Neural progenitor cell (in vitro differentiated cells): Measurements from ENCODE around the gene FADS2. TPM values are rescaled to one million over a fixed set of nuclear protein-coding genes. Genes with fewer than 3 reads are reported as not detected.

Experiments
- DNase-seq: peaks from one replicate; pipeline ENCODE4 v3.0.0-alpha.2; 2016; ENCODE audit warnings: low spot score
- H2AFZ ChIP-seq: fragments of 200-600 bp; sonication (generic); replicated peaks from 2 replicates; pipeline ENCODE4 v1.6.1; 2016; ENCODE audit warnings: antibody characterized with exemption
- H3F3A ChIP-seq: fragments of 200-600 bp; sonication (generic); 2 replicates; pipeline ENCODE4 v1.6.1; 2016; ENCODE audit warnings: antibody characterized with exemption, low read depth
- H3K27ac ChIP-seq: fragments of 200-600 bp; sonication (generic); 2 replicates; pipeline ENCODE4 v1.5.1; 2016; ENCODE audit warnings: mild to moderate bottlenecking
- H3K27me3 ChIP-seq: fragments of 200-600 bp; sonication (generic); 2 replicates; pipeline ENCODE4 v1.6.1; 2016; ENCODE audit warnings: mild to moderate bottlenecking, moderate library complexity
- H3K36me3 ChIP-seq: fragments of 200-600 bp; sonication (generic); 2 replicates; pipeline ENCODE4 v1.5.1; 2016
- H3K4me1 ChIP-seq: fragments of 200-600 bp; sonication (generic); 2 replicates; pipeline ENCODE4 v1.6.1; 2016; ENCODE audit warnings: mixed run types
- H3K4me2 ChIP-seq: fragments of 200-600 bp; sonication (generic); 2 replicates; pipeline ENCODE4 v1.6.1; 2016
- H3K4me3 ChIP-seq: fragments of 200-600 bp; sonication (generic); 2 replicates; pipeline ENCODE4 v1.5.1; 2016
- H3K79me2 ChIP-seq: fragments of 200-600 bp; sonication (generic); 2 replicates; pipeline ENCODE4 v1.6.1; 2016; ENCODE audit warnings: low read depth
- H3K9ac ChIP-seq: fragments of 200-600 bp; sonication (generic); 2 replicates; pipeline ENCODE4 v1.6.1; 2016
- H3K9me3 ChIP-seq: fragments of 200-600 bp; sonication (generic); 2 replicates; pipeline ENCODE4 v1.5.1; 2016; ENCODE audit warnings: low read depth
- H4K20me1 ChIP-seq: fragments of 200-600 bp; sonication (generic); 2 replicates; pipeline ENCODE4 v1.6.1; 2016; ENCODE audit warnings: low read depth
- H3K27ac Mint-ChIP-seq: 3 replicates; pipeline ENCODE4 v1.8.0; 2021; ENCODE audit warnings: mixed read lengths
- H3K27me3 Mint-ChIP-seq: 2 replicates; pipeline ENCODE4 v1.8.0; 2022; ENCODE audit warnings: low read depth, mild to moderate bottlenecking, inconsistent platforms, moderate library complexity, mixed read lengths; ENCODE audit not compliant: insufficient read depth
- H3K36me3 Mint-ChIP-seq: 3 replicates; pipeline ENCODE4 v1.8.0; 2021; ENCODE audit warnings: mixed read lengths
- H3K4me1 Mint-ChIP-seq: 3 replicates; pipeline ENCODE4 v1.8.0; 2021; ENCODE audit warnings: mixed read lengths
- H3K4me3 Mint-ChIP-seq: 3 replicates; pipeline ENCODE4 v1.8.0; 2021; ENCODE audit warnings: mild to moderate bottlenecking, moderate library complexity, mixed read lengths
- H3K9me3 Mint-ChIP-seq: 3 replicates; pipeline ENCODE4 v1.8.0; 2020; ENCODE audit warnings: mixed read lengths
- EZH2 ChIP-seq: fragments of 200-600 bp; sonication (generic); IDR thresholded peaks from 2 replicates; pipeline ENCODE4 v1.6.1; 2017; ENCODE audit warnings: antibody characterized with exemption, mild to moderate bottlenecking, moderate library complexity
- EZH2phosphoT487 ChIP-seq: fragments of 200-600 bp; sonication (generic); IDR thresholded peaks from 2 replicates; pipeline ENCODE4 v1.6.1; 2017; ENCODE audit warnings: antibody characterized with exemption
- total RNA-seq: library from RNA; depleted of rRNA; stranded (reverse); fragments of >200 nt; gene quantifications from 2 replicates; pipeline ENCODE4 v1.2.3, GENCODE V29; 2015; ENCODE audit warnings: low replicate concordance
- TF ChIP-seq, protein P1 (sequence below): fragments of 200-600 bp; sonication (generic); IDR thresholded peaks from 2 replicates; pipeline ENCODE4 v1.5.1; 2017; ENCODE audit warnings: antibody characterized with exemption, mild to moderate bottlenecking

Gene FADS2
- total RNA-seq, 1 donor from 2014 or later: 233 TPM

DNA sequence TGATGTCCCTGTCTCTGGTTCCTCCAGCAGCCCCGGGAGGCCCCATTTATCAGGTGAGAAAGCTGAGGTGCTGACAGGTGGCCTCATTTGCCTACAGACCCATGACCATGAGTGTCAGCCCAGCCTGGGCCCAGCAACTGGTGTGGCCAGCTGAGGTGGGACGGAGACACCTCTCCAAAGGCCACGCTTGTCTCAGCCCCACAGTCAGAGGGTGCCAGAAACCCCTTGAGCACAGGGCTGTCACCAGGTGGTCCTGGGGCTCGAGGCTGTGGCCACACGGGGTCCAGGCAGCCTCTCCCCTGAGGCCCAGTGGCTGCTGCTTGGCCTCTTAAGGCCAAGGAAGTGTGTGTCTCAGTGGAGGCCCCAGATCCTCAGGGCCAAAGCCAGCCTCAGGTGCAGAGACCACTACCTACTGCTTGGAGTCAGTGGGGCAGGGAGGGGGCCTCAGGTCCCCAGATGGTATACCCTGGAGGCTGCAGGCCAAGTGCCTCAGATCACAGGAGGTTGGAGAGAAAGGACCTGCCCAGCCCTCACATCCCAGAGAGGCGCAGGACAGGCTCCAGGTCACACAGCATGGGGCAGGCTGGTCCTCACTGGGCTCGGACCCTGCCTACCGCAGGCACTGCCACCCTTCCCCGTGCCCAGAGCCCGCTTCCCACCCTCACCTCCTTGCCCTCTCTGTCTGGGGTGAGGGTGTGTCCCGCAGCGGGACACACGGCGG lies 77.9 kb downstream of the FADS2 start:
- Histone ChIP-seq H3K4me3 (no peak overlapping the region), H3K4me1 (peaks cover 12% of the 10 kb centered on the region), H3K27me3 (no peaks in the 10 kb centered on the region), H2AFZ (no peak overlapping the region), H3K27ac (no peak overlapping the region), H3K79me2 (no peaks in the 10 kb centered on the region), H3K36me3 (no peaks in the 10 kb centered on the region), H4K20me1 (no peaks in the 10 kb centered on the region), H3F3A (peaks cover 3% of the 10 kb centered on the region), H3K9me3 (no peaks in the 10 kb centered on the region), H3K4me2 (no peak overlapping the region), H3K9ac (no peak overlapping the region)
- DNase-seq: no peak
- Mint-ChIP-seq H3K36me3 (no peaks in the 10 kb centered on the region), H3K4me3 (no peak overlapping the region), H3K9me3 (no peaks in the 10 kb centered on the region), H3K27me3 (peaks cover 8% of the 10 kb centered on the region), H3K27ac (no peak overlapping the region), H3K4me1 (peaks cover 15% of the 10 kb centered on the region)
- no peak for TF ChIP-seq EZH2phosphoT487
- no peak for TF ChIP-seq EZH2
- TF ChIP-seq, protein P1, sequence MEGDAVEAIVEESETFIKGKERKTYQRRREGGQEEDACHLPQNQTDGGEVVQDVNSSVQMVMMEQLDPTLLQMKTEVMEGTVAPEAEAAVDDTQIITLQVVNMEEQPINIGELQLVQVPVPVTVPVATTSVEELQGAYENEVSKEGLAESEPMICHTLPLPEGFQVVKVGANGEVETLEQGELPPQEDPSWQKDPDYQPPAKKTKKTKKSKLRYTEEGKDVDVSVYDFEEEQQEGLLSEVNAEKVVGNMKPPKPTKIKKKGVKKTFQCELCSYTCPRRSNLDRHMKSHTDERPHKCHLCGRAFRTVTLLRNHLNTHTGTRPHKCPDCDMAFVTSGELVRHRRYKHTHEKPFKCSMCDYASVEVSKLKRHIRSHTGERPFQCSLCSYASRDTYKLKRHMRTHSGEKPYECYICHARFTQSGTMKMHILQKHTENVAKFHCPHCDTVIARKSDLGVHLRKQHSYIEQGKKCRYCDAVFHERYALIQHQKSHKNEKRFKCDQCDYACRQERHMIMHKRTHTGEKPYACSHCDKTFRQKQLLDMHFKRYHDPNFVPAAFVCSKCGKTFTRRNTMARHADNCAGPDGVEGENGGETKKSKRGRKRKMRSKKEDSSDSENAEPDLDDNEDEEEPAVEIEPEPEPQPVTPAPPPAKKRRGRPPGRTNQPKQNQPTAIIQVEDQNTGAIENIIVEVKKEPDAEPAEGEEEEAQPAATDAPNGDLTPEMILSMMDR: no peak

DNA sequence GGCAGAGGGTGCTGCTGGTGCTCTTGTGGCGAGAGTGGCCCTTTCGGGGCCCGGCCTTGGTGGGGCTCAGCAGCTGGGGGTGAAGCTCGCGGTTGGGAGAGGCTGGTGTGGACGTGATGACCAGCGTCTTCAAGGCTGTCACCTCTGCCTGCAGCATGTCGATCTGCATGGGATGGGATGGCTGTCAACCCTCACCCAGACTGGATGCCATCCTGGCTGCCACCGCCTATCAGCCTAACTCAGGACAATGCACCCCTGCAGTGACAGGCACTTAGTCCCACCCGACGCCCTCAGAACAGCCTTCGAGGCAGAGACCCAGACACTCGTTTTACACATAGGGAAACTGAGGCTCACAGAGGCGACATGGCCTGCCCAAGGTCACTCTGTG lies 78.4 kb downstream of the FADS2 start:
- Histone ChIP-seq H3K27ac (no peak overlapping the region), H4K20me1 (no peaks in the 10 kb centered on the region), H3K4me2 (no peak overlapping the region), H3K4me3 (no peak overlapping the region), H3F3A (peaks cover 3% of the 10 kb centered on the region), H3K36me3 (no peaks in the 10 kb centered on the region), H2AFZ (no peak overlapping the region), H3K27me3 (no peaks in the 10 kb centered on the region), H3K4me1 (peaks cover 12% of the 10 kb centered on the region), H3K79me2 (no peaks in the 10 kb centered on the region), H3K9me3 (no peaks in the 10 kb centered on the region), H3K9ac (no peak overlapping the region)
- no peak for DNase-seq
- H3K4me1 Mint-ChIP-seq: peaks cover 15% of the 10 kb centered on the region
- TF ChIP-seq EZH2 (no peak), EZH2phosphoT487 (no peak)
- TF ChIP-seq, protein P1: no peak
- H3K27ac Mint-ChIP-seq: peak overlapping the region; percentile 33
- H3K36me3 Mint-ChIP-seq: no peaks in the 10 kb centered on the region
- no peaks in the 10 kb centered on the region for H3K9me3 Mint-ChIP-seq
- no peak overlapping the region for H3K4me3 Mint-ChIP-seq
- H3K27me3 Mint-ChIP-seq: peaks cover 8% of the 10 kb centered on the region

DNA sequence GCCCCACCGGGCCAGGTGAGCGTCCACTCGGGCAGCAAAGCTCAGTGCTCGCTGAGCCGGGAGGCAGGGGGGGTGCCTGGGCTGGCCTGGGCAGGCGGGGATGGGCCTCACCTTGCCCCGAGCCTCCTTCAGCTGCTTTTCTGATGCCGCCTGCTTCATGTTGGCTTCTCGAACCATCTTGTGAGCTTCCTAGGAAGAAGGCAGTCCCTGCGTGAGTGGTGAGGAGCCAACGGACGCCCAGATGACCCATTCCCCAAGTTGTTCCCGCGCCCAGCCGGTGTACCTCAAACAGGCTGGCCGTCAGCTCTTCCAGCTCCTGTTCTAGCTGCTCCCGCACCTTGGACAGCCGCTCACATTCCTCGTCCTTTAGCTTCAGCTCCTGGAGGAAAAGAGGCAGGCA lies 79.2 kb downstream of the FADS2 start:
- Mint-ChIP-seq H3K4me3 (no peak overlapping the region), H3K4me1 (peaks cover 15% of the 10 kb centered on the region), H3K9me3 (no peaks in the 10 kb centered on the region), H3K36me3 (no peaks in the 10 kb centered on the region), H3K27me3 (peaks cover 8% of the 10 kb centered on the region), H3K27ac (no peak overlapping the region)
- Histone ChIP-seq H3K4me3 (no peak overlapping the region), H3K27ac (no peak overlapping the region), H3K9me3 (no peaks in the 10 kb centered on the region), H2AFZ (no peak overlapping the region), H3K9ac (no peak overlapping the region), H3K4me1 (peaks cover 12% of the 10 kb centered on the region), H3F3A (peaks cover 3% of the 10 kb centered on the region), H3K4me2 (no peak overlapping the region), H3K27me3 (no peaks in the 10 kb centered on the region), H3K79me2 (no peaks in the 10 kb centered on the region), H4K20me1 (no peaks in the 10 kb centered on the region), H3K36me3 (no peaks in the 10 kb centered on the region)
- no peak for TF ChIP-seq EZH2phosphoT487
- TF ChIP-seq, protein P1: no peak
- TF ChIP-seq EZH2: no peak
- peak; percentile 33 for DNase-seq
